HFF-Myc (cell line): Measurements from ENCODE around the gene GBGT1.

Experiments used
- DNase-seq: peaks from one replicate; pipeline ENCODE4 v3.0.0-alpha.2; 2011; ENCODE audit warnings: low read depth; ENCODE audit errors: extremely low read depth
- H3K4me3 ChIP-seq: replicated peaks from 2 replicates; pipeline ENCODE4 v1.5.1; 2011; ENCODE audit warnings: low read depth, mild to moderate bottlenecking, control low read depth, low read length
- TF ChIP-seq, protein P1 (sequence below): IDR thresholded peaks from 2 replicates; pipeline ENCODE4 v1.5.1; 2012; ENCODE audit warnings: mild to moderate bottlenecking, low read depth, low read length, control low read depth; ENCODE audit errors: missing control alignments

Gene GBGT1

DNA sequence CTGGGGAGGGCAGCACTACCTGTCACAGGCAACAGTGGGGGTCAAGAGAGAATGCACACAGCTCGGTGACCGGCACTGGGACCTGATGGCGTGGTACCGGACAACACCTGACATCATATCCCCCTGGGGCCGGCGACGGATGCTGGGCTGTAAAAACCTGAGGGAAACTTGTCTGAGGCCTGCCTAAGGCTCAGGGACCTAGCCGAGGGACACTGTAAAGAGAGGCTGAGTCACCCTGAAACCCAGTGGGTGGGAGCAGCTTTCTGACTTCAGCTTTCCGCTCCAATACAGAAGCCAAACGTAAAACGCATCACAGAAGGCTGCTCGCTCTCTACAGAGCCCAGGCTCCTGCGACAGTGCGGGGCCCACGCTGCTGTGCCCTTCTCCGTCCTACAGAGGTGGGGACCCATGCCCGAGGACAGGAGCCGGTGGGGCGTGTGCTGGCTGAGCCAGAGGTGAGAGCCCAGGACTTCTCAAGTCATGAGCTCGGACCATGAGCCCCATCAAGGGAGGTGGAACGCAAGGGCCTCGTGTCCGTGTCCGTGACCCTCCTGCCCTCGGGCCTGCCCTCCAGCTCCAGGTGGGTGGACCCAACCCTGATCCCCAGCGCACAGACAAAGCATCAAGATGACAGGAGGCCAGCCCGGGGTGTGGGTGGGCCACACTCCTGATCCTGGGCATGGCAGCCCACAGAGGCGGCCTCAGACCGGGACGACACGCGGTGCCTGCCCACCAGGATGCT, 47.9 kb downstream of the GBGT1 start:
- no peak overlapping the region for H3K4me3 ChIP-seq
- DNase-seq = no peak
- TF ChIP-seq, protein P1, sequence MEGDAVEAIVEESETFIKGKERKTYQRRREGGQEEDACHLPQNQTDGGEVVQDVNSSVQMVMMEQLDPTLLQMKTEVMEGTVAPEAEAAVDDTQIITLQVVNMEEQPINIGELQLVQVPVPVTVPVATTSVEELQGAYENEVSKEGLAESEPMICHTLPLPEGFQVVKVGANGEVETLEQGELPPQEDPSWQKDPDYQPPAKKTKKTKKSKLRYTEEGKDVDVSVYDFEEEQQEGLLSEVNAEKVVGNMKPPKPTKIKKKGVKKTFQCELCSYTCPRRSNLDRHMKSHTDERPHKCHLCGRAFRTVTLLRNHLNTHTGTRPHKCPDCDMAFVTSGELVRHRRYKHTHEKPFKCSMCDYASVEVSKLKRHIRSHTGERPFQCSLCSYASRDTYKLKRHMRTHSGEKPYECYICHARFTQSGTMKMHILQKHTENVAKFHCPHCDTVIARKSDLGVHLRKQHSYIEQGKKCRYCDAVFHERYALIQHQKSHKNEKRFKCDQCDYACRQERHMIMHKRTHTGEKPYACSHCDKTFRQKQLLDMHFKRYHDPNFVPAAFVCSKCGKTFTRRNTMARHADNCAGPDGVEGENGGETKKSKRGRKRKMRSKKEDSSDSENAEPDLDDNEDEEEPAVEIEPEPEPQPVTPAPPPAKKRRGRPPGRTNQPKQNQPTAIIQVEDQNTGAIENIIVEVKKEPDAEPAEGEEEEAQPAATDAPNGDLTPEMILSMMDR = no peak

DNA sequence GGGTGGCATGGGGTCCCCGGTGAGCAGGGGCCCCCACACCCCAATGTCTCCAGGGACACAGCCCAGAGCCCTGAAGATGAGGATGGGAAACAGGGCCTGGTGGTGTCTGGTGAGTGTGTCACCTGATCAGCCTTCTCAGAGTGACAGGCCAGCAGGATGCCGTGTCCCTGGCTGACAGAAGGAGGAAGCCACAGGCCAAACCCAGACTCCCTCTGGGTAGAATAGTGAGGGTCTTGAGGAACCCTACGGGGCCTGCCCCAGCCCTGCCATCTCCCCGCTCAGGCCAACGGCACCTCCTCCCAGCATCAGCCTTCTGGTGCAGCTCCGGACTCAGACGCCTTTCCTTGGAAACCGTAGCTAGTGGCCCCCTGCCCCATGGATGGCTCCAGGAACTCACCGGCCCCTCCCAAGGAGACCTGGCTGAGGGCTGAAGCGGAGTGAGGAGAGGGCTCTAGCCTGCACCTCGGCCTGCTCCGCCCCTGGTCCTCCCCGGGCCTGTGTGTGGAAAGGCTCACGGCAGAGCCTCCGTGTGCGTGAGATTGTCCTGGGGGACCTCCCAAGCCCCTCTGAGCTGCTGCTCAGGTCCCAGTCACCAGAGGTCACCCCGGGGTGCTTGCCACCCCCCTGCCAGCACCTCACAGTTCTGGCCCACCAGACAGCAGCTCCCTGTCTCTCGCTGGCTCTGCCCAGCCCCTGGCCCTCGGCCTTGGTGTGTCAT, 48.7 kb downstream of the GBGT1 start:
- TF ChIP-seq, protein P1 = no peak
- no peak for DNase-seq
- H3K4me3 ChIP-seq = no peak overlapping the region

DNA sequence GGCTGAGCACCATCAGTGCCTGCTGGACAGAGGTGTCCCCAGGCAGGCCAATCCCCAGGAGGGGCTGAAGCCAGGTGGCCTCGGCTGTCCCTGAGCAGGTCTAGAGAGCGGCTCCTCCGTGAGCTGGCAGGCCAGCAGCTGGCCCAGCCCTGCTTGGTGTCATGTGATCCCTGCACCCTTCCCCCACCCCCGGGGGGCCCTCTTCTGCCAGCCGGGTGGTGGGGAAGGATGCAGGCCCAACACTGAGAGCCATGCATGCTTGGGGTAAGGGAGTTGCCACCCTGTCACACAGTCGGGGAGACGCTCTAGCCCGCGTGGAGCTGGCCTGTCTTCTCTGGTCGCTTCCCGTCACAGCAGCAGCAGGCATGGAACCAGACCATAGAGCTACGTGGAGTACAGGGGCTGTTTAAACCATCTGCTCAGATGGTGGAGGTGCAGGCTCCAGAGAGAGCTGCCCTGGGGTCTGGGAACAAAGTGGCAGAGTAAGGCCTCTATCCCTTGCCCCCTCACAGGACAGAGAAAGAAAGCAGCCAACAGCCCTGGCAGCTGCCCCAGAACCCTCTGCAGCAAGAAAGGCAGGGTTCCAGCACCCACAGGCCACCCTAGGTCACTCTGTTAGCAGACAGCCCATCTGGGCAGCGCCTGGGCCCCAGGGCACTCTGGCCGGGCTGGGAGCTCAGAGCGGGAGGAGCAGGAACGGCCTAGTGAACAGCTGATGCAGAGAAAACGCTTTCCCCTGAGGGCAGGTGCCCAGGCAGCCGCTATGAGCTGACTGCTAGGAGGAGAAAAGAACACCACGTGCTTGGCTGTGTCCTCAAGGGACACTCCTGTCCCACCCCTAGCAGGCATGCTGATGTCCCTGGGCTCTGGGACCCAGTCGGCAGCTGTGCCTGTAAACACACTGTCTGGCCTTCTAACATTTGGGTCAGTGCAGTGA, 49.5 kb downstream of the GBGT1 start:
- no peak overlapping the region for H3K4me3 ChIP-seq
- no peak for DNase-seq
- TF ChIP-seq, protein P1 = no peak

DNA sequence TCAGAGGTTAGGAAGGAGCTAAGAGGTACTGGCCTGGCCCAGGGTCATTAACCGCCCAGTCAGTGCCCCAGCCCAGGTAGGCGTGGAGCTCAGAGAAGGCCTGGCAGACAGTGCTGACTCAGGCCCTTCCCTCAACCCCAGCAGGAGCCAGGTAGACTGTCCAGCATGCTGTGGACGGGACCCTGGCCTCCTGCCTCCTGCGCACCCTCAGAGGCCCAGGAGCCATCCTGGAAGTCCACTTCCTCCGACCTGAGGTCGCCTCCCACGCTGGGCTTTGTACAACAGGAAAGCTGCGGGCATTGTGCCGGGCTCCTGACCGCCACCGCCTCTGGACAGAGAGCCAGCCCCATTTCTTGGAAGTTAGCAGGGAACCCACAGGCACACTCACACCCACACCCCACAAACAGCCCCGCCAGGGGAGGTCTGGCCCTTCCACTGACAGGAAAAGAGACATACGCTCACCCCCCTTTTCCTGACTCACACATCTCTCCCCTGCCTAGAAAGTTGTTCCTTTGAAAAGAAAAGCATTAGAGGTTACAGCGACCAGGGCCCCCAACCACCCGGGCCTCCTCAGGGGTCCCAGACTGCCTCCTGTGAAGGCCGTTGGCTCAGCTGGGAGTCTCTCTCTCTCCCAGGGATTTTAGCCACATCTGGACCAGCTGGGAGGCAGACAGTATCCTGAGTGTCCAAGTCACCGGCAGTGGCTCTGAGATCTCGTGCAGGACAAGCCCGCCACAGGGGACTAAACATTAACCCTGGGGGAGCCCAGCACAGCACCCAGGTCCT, 50.4 kb downstream of the GBGT1 start:
- TF ChIP-seq, protein P1 = no peak
- no peak for DNase-seq

DNA sequence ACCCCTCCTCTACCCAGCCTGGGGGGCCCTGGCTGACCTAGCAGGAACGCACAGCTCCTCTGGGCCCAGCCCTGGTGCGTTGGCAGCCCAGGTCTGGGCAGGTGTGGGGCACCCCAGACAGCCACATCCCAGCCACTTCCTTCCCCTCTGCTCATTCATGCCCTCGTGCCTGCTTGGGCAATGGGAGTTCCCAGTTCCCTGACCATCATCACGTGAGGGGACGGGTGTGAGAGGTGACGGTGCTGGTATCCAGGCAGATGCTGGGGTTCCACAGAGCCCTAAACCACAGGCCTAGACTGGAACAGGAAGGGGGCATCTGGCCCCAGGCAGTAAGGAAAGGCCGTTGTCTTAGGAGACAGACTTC, 51.1 kb downstream of the GBGT1 start:
- TF ChIP-seq, protein P1 = no peak
- no peak overlapping the region for H3K4me3 ChIP-seq
- DNase-seq = no peak

More for the DNA sequence above, 50.4 kb downstream of the GBGT1 start:
- no peak overlapping the region for H3K4me3 ChIP-seq
